K562 (cell line): ENCODE measurements around the gene IRF8. TPM values are rescaled to one million over a fixed set of nuclear protein-coding genes. Genes with fewer than 3 reads are reported as not detected.

Source experiments
- ATAC-seq: fragments of 200-7000 bp; cut with Tn5 transposase; 3 replicates; pipeline ENCODE4 v1.9.1; 2020; ENCODE audit warnings: moderate library complexity
- BruUV-seq: library from RNA; stranded (reverse); fragments of 400-500 nt; replicated peaks from 2 replicates; lab custom pipeline; 2021; lab: Mats Ljungman, UMichigan
- CTCF ChIA-PET: fragments of 300-600 bp; formaldehyde crosslinking; extraction: SDS; loops from one replicate; lab custom pipeline; 2021; ENCODE audit warnings: low intra/inter-chr PET ratio; lab: Yijun Ruan, JAX
- POLR2A ChIA-PET: fragments of 300-600, 350-650 bp; sonication (Branson Sonifier 250); formaldehyde crosslinking; extraction: SDS; loops from one replicate; lab custom pipeline; 2021; ENCODE audit warnings: antibody characterized with exemption, inconsistent platforms; lab: Yijun Ruan, JAX
- DNase-seq, 4 experiments: peaks; one replicate each; pipeline versions ENCODE4 v3.0.0 to v3.0.0-alpha.2; 2011 to 2018; ENCODE audit warnings: low spot score in 3 of 4, mixed read lengths in 3 of 4; ENCODE audit errors: extremely low read depth in 1 of 4
- FAIRE-seq: peaks from 2 replicates; lab custom pipeline; 2011; peaks lifted over from hg19 to GRCh38; lab: Jason Lieb, UNC
- H2AFZ ChIP-seq: 2 replicates; pipeline ENCODE4 v1.6.0; 2011; ENCODE audit warnings: low read depth, low read length, control low read depth, inconsistent platforms
- H3K27ac ChIP-seq: fragments of 200-600 bp; 3 replicates; pipeline ENCODE4 v1.8.0; 2011; ENCODE audit warnings: low read depth, mild to moderate bottlenecking, control low read depth, inconsistent platforms, low read length, moderate library complexity, mixed read lengths; ENCODE audit errors: extremely low read depth
- H3K27me3 ChIP-seq, 2 experiments: fragments of 300-600 bp in 1 of 2; 2 replicates in 1 of 2; 3 replicates in 1 of 2; pipeline versions ENCODE4 v1.6.0 to v1.8.0; 2011; ENCODE audit warnings: inconsistent platforms in 2 of 2, low read length in 2 of 2, mild to moderate bottlenecking in 1 of 2, mixed read lengths in 1 of 2, moderate library complexity in 1 of 2; ENCODE audit not compliant: control insufficient read depth in 2 of 2, insufficient read depth in 2 of 2
- H3K36me3 ChIP-seq: fragments of 300-600 bp; 3 replicates; pipeline ENCODE4 v1.8.0; 2011; ENCODE audit warnings: mild to moderate bottlenecking, low read length, inconsistent platforms; ENCODE audit not compliant: control insufficient read depth, insufficient read depth
- H3K4me1 ChIP-seq, 2 experiments: fragments of 200-600 bp in 1 of 2; replicated peaks in 1 of 2; 2 replicates in 1 of 2; 3 replicates in 1 of 2; pipeline versions ENCODE4 v1.5.1 to v1.8.0; 2011; ENCODE audit warnings: inconsistent platforms in 2 of 2, low read length in 2 of 2, mild to moderate bottlenecking in 1 of 2, mixed read lengths in 1 of 2, moderate library complexity in 1 of 2; ENCODE audit not compliant: control insufficient read depth in 2 of 2, insufficient read depth in 2 of 2
- H3K4me2 ChIP-seq: 2 replicates; pipeline ENCODE4 v1.6.1; 2011; ENCODE audit warnings: low read length, control low read depth, inconsistent platforms, mixed read lengths; ENCODE audit not compliant: insufficient read depth
- H3K4me3 ChIP-seq: fragments of 200-600 bp; sonication (generic), shearing (Covaris generic); 2 replicates; pipeline ENCODE4 v1.5.1; 2016; ENCODE audit warnings: control low read depth, inconsistent platforms
- H3K79me2 ChIP-seq: fragments of 200-600 bp; 3 replicates; pipeline ENCODE4 v1.8.0; 2011; ENCODE audit warnings: low read length, inconsistent platforms; ENCODE audit not compliant: control insufficient read depth, insufficient read depth
- H3K9ac ChIP-seq, 2 experiments: 2 replicates each; pipeline versions ENCODE4 v1.6.0 to v1.6.1; 2011; ENCODE audit warnings: low read depth in 2 of 2, low read length in 2 of 2, control low read depth in 1 of 2, inconsistent platforms in 1 of 2, mild to moderate bottlenecking in 1 of 2, mixed read lengths in 1 of 2; ENCODE audit not compliant: insufficient read depth in 1 of 2
- H3K9me1 ChIP-seq: one replicate; pipeline ENCODE4 v1.6.0; 2011; ENCODE audit warnings: inconsistent platforms, mild to moderate bottlenecking, low read length, moderate library complexity; ENCODE audit not compliant: control insufficient read depth, insufficient read depth
- H3K9me3 ChIP-seq: replicated peaks from 2 replicates; pipeline ENCODE4 v1.5.1; 2011; ENCODE audit warnings: low read depth, low read length, inconsistent platforms; ENCODE audit not compliant: control insufficient read depth, insufficient read depth
- H4K20me1 ChIP-seq: replicated peaks from 2 replicates; pipeline ENCODE4 v1.6.1; 2011; ENCODE audit warnings: low read length, inconsistent platforms, mixed read lengths; ENCODE audit not compliant: control insufficient read depth, insufficient read depth
- CBX2 ChIP-seq: fragments of 200-600 bp; sonication (generic); IDR thresholded peaks from one replicate; pipeline ENCODE4 v1.6.1; 2012; ENCODE audit warnings: mild to moderate bottlenecking, low read length, inconsistent platforms; ENCODE audit not compliant: insufficient read depth, poor library complexity, severe bottlenecking
- CXXC5 ChIP-seq: fragments of 250-450 bp; sonication (Bioruptor Pico); IDR thresholded peaks from 2 replicates; pipeline ENCODE4 v1.8.0; 2022; ENCODE audit warnings: inconsistent platforms, mild to moderate bottlenecking, moderate library complexity
- HNRNPLL ChIP-seq: fragments of 200-400 bp; formaldehyde crosslinking; IDR thresholded peaks from 2 replicates; pipeline ENCODE4 v1.6.1; 2017; ENCODE audit warnings: low read length, low read depth, mild to moderate bottlenecking; ENCODE audit not compliant: poor library complexity, severe bottlenecking
- NR2F6 ChIP-seq: fragments of 450-650 bp; formaldehyde crosslinking; IDR thresholded peaks from 2 replicates; pipeline ENCODE4 v1.4.0; 2020; ENCODE audit warnings: mild to moderate bottlenecking
- RBFOX2 ChIP-seq: fragments of 200-400 bp; formaldehyde crosslinking; IDR thresholded peaks from 2 replicates; pipeline ENCODE4 v1.6.1; 2017; ENCODE audit warnings: low read depth, mild to moderate bottlenecking, low read length, moderate library complexity
- RNF2 ChIP-seq: sonication (generic); IDR thresholded peaks from 2 replicates; pipeline ENCODE4 v1.6.1; 2016
- SMAD1 ChIP-seq: fragments of 150-350 bp; IDR thresholded peaks from 2 replicates; pipeline ENCODE4 v1.6.1; 2014; ENCODE audit warnings: low read length, low read depth; ENCODE audit not compliant: partially characterized antibody
- TAF9B ChIP-seq: fragments of 450-650 bp; IDR thresholded peaks from 2 replicates; pipeline ENCODE4 v1.6.1; 2018; ENCODE audit warnings: mild to moderate bottlenecking; ENCODE audit not compliant: partially characterized antibody
- ZNF316 ChIP-seq: fragments of 450-650 bp; IDR thresholded peaks from 2 replicates; pipeline ENCODE4 v1.6.1; 2016
- ZNF75A ChIP-seq: fragments of 450-650 bp; formaldehyde crosslinking; IDR thresholded peaks from 2 replicates; pipeline ENCODE4 v1.4.0; 2020; ENCODE audit warnings: mild to moderate bottlenecking
- ZNF766 ChIP-seq: fragments of 200-800 bp; sonication (Bioruptor generic); conservative IDR thresholded peaks from 2 replicates; pipeline ENCODE4 v1.6.1; 2016; ENCODE audit warnings: missing genetic modification characterization, missing compliant biosample characterization
- ZSCAN29 ChIP-seq: fragments of 450-650 bp; IDR thresholded peaks from 2 replicates; pipeline ENCODE4 v1.6.1; 2017
- WGBS: fragments of 100-300 bp; shearing (Covaris generic); methylation state at CpG from one replicate; pipeline ENCODE4 v1.1.6; 2016; ENCODE audit warnings: low coverage, mixed read lengths; ENCODE audit not compliant: insufficient coverage; ENCODE audit errors: missing lambda C conversion rate; 5-methylcytosine and 5-hydroxymethylcytosine counted together
- in situ Hi-C: fragments of 300-500 bp; cut with MboI; formaldehyde crosslinking; loops from 4 replicates; pipeline ENCODE4 v1.15.0; 2018; ENCODE audit warnings: inconsistent platforms, mixed read lengths
- intact Hi-C: fragments of 100-400 bp; cut with micrococcal nuclease; formaldehyde crosslinking; loops from 2 replicates; pipeline ENCODE4 v1.14.2; 2022
- polyA plus RNA-seq, 8 experiments: library from polyadenylated mRNA; depleted of rRNA in 4 of 8; stranded (reverse) in 5 of 8; unstranded in 3 of 8; fragments of >200 nt; fragmentation: Nextera tagmentation in 2 of 8; fragmentation: Illumina TruSeq in 1 of 8; extraction: Ambion mirVana in 2 of 8; extraction: Trizol in 1 of 8; gene quantifications; 2 replicates each; pipeline versions ENCODE4 v1.2.1 to v1.2.3, GENCODE V29; 2011 to 2014; ENCODE audit warnings: inconsistent platforms in 1 of 8, missing spikeins in 1 of 8
- total RNA-seq, 7 experiments: library from RNA; depleted of rRNA in 6 of 7; stranded (reverse); fragments of >200 nt in 6 of 7; fragmentation: Illumina TruSeq in 2 of 7; extraction: Trizol in 2 of 7; gene quantifications; 2 replicates each; pipeline versions ENCODE4 v1.2.1 to v1.2.3, GENCODE V29; 2011 to 2021; ENCODE audit warnings: low replicate concordance in 1 of 7
- TF ChIP-seq, protein P1 (sequence below), 2 experiments: fragments of 200-800 bp in 1 of 2; sonication (Bioruptor generic) in 1 of 2; sonication (generic) in 1 of 2; formaldehyde crosslinking in 1 of 2; IDR thresholded peaks in 1 of 2; conservative IDR thresholded peaks in 1 of 2; 2 replicates each; pipeline versions ENCODE4 v1.5.0 to v1.6.1; 2016 to 2020; ENCODE audit warnings: missing compliant biosample characterization in 1 of 2, missing genetic modification characterization in 1 of 2, missing genetic modification reagents in 1 of 2
- TF ChIP-seq, protein P2 (sequence below): fragments of 250-450 bp; sonication (Bioruptor Pico); IDR thresholded peaks from 2 replicates; pipeline ENCODE4 v1.8.0; 2022; ENCODE audit warnings: moderate library complexity, mild to moderate bottlenecking, inconsistent platforms
- TF ChIP-seq, protein P3 (sequence below): fragments of 250-450 bp; sonication (Bioruptor Pico); IDR thresholded peaks from 2 replicates; pipeline ENCODE4 v1.5.1; 2021; ENCODE audit warnings: mild to moderate bottlenecking
- TF ChIP-seq, protein P4 (sequence below), 3 experiments: IDR thresholded peaks in 2 of 3; conservative IDR thresholded peaks in 1 of 3; 2 replicates each; pipeline ENCODE4 v1.5.1; 2011 to 2012; ENCODE audit warnings: low read length in 3 of 3, mild to moderate bottlenecking in 3 of 3, control low read depth in 2 of 3, improper control_type of control experiment in 1 of 3, inconsistent platforms in 1 of 3, low read depth in 1 of 3, mixed read lengths in 1 of 3, moderate library complexity in 1 of 3; ENCODE audit not compliant: insufficient read depth in 2 of 3
- TF ChIP-seq, protein P5 (sequence below): fragments of 450-650 bp; formaldehyde crosslinking; IDR thresholded peaks from 2 replicates; pipeline ENCODE4 v1.4.0; 2022; ENCODE audit warnings: missing genetic modification characterization

The IRF8 gene
- total and polyA plus RNA-seq, 9 of the 15 experiments (the other 6 are each of a cell fraction or from before 2014, with no cell fraction given): 0.01 to 0.98 TPM; not detected in 7

DNA sequence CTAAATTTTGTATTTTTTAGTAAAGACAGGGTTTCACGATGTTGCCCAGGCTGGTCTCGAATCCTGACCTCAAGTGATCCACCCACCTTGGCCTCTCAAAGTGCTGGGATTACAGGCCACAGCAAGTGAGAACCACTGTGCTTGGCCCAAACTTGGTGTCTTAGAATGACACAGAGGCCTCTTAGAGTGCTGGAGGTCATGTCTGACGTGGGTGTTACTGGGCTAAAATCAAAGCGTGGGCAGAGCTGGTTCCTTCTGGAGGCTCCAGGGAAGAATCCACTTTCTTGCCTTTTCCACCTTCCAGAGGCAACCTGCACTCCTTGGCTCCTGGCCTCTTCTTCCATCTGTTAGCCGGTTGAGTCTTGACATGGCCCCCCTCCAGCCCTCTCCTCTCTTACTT is 53.8 kb downstream of the IRF8 start:
- H3K9me3 ChIP-seq: no peaks in the 10 kb centered on the region
- ChIA-PET CTCF (no interaction called here), POLR2A (interaction anchor here (0.6 kb wide), 1 partner anchor 274 kb away, joined by 3 read pairs; no protein-coding TSS in a partner anchor)
- H3K27ac ChIP-seq: no peak overlapping the region
- FAIRE-seq (no peak), ATAC-seq (no peak), DNase-seq (no peak)
- H3K4me1 ChIP-seq: peaks cover 0 to 4% of the 10 kb centered on the region in 2 experiments; a peak in 1 of 5 replicates
- no peaks in the 10 kb centered on the region for H3K79me2 ChIP-seq
- in situ Hi-C loops (no loop called here), intact Hi-C loops (no loop called here)
- H3K9ac ChIP-seq: no peak overlapping the region
- no peak overlapping the region for H2AFZ ChIP-seq
- BruUV-seq: no TSS peak
- H3K27me3 ChIP-seq: peaks cover 40 to 79% of the 10 kb centered on the region in 2 experiments; a peak in 4 of 5 replicates
- H3K4me3 ChIP-seq: no peak overlapping the region
- 0% methylated on average over 5 of the region's 5 CpGs for WGBS
- no peak overlapping the region for H3K4me2 ChIP-seq
- peaks cover 7% of the 10 kb centered on the region; the same call in 1 of the 2 replicates for H4K20me1 ChIP-seq
- no peaks in the 10 kb centered on the region for H3K9me1 ChIP-seq
- H3K36me3 ChIP-seq: no peaks in the 10 kb centered on the region
- TF ChIP-seq TAF9B (no peak), ZNF75A (no peak), NR2F6 (CRISPR knock-in tag) (no peak), CBX2 (no peak), ZNF316 (no peak), CXXC5 (CRISPR knock-in tag) (no peak), HNRNPLL (no peak), ZSCAN29 (no peak), RNF2 (no peak), SMAD1 (no peak), RBFOX2 (no peak), ZNF766 (CRISPR knock-in tag) (no peak)
- TF ChIP-seq, protein P1, sequence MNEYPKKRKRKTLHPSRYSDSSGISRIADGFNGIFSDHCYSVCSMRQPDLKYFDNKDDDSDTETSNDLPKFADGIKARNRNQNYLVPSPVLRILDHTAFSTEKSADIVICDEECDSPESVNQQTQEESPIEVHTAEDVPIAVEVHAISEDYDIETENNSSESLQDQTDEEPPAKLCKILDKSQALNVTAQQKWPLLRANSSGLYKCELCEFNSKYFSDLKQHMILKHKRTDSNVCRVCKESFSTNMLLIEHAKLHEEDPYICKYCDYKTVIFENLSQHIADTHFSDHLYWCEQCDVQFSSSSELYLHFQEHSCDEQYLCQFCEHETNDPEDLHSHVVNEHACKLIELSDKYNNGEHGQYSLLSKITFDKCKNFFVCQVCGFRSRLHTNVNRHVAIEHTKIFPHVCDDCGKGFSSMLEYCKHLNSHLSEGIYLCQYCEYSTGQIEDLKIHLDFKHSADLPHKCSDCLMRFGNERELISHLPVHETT (CRISPR knock-in tag; conservative IDR thresholded peaks at IDR 0.05 in 1 of 2, IDR thresholded peaks at IDR 0.05 in 1 of 2): no peak
- TF ChIP-seq, protein P2, sequence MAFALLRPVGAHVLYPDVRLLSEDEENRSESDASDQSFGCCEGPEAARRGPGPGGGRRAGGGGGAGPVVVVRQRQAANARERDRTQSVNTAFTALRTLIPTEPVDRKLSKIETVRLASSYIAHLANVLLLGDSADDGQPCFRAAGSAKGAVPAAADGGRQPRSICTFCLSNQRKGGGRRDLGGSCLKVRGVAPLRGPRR (CRISPR knock-in tag): no peak
- TF ChIP-seq, protein P3, sequence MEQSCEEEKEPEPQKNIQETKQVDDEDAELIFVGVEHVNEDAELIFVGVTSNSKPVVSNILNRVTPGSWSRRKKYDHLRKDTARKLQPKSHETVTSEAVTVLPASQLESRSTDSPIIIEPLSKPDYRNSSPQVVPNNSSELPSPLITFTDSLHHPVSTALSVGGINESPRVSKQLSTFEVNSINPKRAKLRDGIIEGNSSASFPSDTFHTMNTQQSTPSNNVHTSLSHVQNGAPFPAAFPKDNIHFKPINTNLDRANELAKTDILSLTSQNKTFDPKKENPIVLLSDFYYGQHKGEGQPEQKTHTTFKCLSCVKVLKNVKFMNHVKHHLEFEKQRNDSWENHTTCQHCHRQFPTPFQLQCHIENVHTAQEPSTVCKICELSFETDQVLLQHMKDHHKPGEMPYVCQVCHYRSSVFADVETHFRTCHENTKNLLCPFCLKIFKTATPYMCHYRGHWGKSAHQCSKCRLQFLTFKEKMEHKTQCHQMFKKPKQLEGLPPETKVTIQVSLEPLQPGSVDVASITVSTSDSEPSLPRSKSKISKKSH (CRISPR knock-in tag): no peak
- TF ChIP-seq, protein P4, sequence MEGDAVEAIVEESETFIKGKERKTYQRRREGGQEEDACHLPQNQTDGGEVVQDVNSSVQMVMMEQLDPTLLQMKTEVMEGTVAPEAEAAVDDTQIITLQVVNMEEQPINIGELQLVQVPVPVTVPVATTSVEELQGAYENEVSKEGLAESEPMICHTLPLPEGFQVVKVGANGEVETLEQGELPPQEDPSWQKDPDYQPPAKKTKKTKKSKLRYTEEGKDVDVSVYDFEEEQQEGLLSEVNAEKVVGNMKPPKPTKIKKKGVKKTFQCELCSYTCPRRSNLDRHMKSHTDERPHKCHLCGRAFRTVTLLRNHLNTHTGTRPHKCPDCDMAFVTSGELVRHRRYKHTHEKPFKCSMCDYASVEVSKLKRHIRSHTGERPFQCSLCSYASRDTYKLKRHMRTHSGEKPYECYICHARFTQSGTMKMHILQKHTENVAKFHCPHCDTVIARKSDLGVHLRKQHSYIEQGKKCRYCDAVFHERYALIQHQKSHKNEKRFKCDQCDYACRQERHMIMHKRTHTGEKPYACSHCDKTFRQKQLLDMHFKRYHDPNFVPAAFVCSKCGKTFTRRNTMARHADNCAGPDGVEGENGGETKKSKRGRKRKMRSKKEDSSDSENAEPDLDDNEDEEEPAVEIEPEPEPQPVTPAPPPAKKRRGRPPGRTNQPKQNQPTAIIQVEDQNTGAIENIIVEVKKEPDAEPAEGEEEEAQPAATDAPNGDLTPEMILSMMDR (IDR thresholded peaks at IDR 0.05 in 2 of 3, conservative IDR thresholded peaks at IDR 0.05 in 1 of 3; ENCODE audit: insufficient read depth in 2 of 3, low read depth in 1 of 3, low read length in 3 of 3): no peak
- TF ChIP-seq, protein P5, sequence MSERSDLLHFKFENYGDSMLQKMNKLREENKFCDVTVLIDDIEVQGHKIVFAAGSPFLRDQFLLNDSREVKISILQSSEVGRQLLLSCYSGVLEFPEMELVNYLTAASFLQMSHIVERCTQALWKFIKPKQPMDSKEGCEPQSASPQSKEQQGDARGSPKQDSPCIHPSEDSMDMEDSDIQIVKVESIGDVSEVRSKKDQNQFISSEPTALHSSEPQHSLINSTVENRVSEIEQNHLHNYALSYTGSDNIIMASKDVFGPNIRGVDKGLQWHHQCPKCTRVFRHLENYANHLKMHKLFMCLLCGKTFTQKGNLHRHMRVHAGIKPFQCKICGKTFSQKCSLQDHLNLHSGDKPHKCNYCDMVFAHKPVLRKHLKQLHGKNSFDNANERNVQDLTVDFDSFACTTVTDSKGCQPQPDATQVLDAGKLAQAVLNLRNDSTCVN: no peak
